ENCODE measurements around the gene TCTN2.

DNA sequence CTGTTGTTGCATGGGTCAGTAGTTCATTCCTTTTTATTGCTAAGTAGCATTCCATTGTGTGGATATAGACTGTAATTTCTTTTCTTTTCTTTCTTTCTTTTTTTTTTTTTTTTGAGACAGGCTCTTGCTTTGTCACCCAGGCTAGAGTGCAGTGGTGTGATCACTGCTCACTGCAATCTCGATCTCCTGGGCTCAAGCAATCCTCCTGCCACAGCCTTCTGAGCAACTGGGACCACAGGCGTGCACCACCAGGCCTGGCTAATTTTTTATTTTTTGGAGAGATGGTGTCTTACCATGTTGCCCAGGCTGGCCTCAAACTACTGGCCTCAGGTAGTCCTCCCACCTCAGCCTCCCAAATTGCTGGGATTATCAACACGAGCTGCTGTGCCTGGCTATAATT, 46.4 kb downstream of the TCTN2 start:
- TF ChIP-seq, protein P1, sequence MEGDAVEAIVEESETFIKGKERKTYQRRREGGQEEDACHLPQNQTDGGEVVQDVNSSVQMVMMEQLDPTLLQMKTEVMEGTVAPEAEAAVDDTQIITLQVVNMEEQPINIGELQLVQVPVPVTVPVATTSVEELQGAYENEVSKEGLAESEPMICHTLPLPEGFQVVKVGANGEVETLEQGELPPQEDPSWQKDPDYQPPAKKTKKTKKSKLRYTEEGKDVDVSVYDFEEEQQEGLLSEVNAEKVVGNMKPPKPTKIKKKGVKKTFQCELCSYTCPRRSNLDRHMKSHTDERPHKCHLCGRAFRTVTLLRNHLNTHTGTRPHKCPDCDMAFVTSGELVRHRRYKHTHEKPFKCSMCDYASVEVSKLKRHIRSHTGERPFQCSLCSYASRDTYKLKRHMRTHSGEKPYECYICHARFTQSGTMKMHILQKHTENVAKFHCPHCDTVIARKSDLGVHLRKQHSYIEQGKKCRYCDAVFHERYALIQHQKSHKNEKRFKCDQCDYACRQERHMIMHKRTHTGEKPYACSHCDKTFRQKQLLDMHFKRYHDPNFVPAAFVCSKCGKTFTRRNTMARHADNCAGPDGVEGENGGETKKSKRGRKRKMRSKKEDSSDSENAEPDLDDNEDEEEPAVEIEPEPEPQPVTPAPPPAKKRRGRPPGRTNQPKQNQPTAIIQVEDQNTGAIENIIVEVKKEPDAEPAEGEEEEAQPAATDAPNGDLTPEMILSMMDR (IDR thresholded peaks at IDR 0.05): no peak
- no peak for TF ChIP-seq TCF7L2 (IDR thresholded peaks at IDR 0.05; ENCODE audit: low read depth, low read length)
